ENCODE measurements around the gene CEMIP.
A peak's percentile ranks its signal among the peaks of the same experiment; 100 is the strongest.

CEMIP gene

DNA sequence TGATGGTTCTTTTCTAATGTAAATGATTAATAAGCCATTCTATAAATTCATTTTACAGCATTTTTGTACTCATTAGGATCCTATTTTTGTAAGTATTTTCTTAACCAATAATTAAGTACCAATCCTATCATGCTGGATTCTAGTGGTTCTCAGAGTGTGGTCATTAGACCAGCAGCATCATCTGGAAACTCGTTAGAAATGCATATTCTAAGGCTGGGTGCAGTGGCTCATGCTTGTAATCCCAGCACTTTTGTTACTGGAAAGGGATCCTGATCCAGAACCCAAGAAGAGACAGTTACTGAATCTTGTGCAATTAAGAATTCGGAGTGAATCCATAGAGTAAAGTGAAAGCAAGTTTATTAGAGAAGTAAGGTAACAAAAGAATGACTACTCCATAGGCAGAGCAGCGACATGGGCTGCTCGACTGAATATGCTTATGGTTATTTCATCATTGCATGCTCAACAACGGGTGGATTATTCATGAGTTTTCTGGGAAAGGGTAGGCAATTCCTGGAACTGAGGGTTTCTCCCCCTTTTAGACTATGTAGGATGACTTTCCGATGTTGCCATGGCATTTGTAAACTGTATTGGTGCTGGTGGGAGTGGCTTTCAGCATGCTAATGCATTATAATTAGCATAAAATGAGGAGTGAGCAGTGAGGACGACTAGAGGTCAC, 9.9 kb upstream of the CEMIP start:
- TF ChIP-seq HDGF (IDR thresholded peaks at IDR 0.05; ENCODE audit: borderline replicate concordance) = no peak
- no peak for TF ChIP-seq FOXK2 (IDR thresholded peaks at IDR 0.05)
- TF ChIP-seq ELF4 (IDR thresholded peaks at IDR 0.05) = no peak
- TF ChIP-seq FOXA1 (IDR thresholded peaks at IDR 0.05) = no peak
- no peak for TF ChIP-seq ZNF384 (IDR thresholded peaks at IDR 0.05)
- TF ChIP-seq, protein P1, sequence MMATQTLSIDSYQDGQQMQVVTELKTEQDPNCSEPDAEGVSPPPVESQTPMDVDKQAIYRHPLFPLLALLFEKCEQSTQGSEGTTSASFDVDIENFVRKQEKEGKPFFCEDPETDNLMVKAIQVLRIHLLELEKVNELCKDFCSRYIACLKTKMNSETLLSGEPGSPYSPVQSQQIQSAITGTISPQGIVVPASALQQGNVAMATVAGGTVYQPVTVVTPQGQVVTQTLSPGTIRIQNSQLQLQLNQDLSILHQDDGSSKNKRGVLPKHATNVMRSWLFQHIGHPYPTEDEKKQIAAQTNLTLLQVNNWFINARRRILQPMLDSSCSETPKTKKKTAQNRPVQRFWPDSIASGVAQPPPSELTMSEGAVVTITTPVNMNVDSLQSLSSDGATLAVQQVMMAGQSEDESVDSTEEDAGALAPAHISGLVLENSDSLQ (IDR thresholded peaks at IDR 0.05) = no peak
- TF ChIP-seq L3MBTL2 (conservative IDR thresholded peaks at IDR 0.05) = no peak
- no peak for TF ChIP-seq BHLHE40 (IDR thresholded peaks at IDR 0.05; ENCODE audit: borderline replicate concordance)
- TF ChIP-seq SUZ12 (IDR thresholded peaks at IDR 0.05) = no peak
- TF ChIP-seq ARNT (IDR thresholded peaks at IDR 0.05) = no peak
- TF ChIP-seq SP1 (IDR thresholded peaks at IDR 0.05) = no peak
- TF ChIP-seq LEF1 (IDR thresholded peaks at IDR 0.05; ENCODE audit: borderline replicate concordance) = no peak
- ChIA-PET POLR2A (no interaction called here), CTCF (no interaction called here)

DNA sequence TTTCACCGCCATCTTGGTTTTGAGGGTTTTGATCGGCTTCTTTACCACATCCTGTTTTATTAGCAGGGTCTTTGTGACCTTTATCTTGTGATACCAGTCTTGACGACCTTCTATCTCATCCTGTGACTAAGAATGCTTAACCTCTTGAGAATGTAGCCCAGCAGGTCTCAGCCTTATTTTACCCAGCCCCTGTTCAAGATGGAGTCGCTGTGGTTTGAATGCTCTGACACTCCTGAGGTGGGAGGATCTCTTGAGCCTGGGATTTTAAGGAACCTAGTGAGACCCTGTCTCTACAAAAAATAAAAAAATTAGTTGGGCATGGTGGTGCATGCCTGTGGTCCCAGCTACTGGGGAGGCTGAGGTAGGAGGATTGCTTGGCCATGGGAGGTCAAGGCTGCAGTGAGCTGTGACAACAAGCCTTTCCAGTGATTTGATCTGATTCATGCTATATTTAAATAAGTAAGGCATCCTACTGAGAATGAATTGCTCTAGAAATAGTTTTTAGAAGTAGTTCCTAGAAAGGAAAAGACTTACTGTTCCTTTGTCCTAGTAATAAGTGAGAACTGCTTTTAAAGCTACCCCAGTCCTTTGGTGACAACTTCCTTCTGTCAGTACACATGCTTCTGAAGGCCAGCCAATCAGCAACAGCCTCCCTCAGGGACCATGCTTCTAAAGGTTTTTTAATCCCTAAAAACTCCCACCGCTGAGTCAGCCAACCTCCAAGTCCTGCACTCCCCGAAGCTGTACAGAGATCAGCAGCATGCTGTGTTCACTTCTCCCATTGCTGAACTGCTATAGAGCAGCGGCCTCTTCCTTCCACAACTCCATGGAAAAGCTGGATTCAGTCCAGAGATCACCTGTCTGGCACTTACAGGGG, 9.1 kb upstream of the CEMIP start:
- TF ChIP-seq ZNF384 (IDR thresholded peaks at IDR 0.05) = no peak
- TF ChIP-seq NFRKB (IDR thresholded peaks at IDR 0.05) = no peak
- TF ChIP-seq ELF4 (IDR thresholded peaks at IDR 0.05) = no peak
- TF ChIP-seq FOXM1 (IDR thresholded peaks at IDR 0.05; ENCODE audit: borderline replicate concordance) = no peak
- TF ChIP-seq SUZ12 (IDR thresholded peaks at IDR 0.05) = no peak
- TF ChIP-seq ARNT (IDR thresholded peaks at IDR 0.05) = no peak
- TF ChIP-seq BHLHE40 (IDR thresholded peaks at IDR 0.05; ENCODE audit: borderline replicate concordance) = no peak
- POLR2A ChIA-PET = no interaction called here
- DNase-seq (ENCODE audit: extremely low spot score) = no peak
- CTCF ChIA-PET = interaction anchor here (0.9 to 1.2 kb wide), 2 partner anchors 9 to 110 kb away, joined by 3 to 4 read pairs; partner anchors contain the start of gene CEMIP

More for the DNA sequence above, 9.9 kb upstream of the CEMIP start:
- no peak for DNase-seq (ENCODE audit: extremely low spot score)

- CTCF ChIA-PET = interaction anchor here (1.2 to 1.3 kb wide), 3 partner anchors 113 to 493 kb away, joined by 5 to 8 read pairs (median 5); no protein-coding TSS in a partner anchor
- POLR2A ChIA-PET = no interaction called here
- DNase-seq (ENCODE audit: extremely low spot score) = no peak
- peak; percentile 74; the same call in 1 of the 2 replicates for TF ChIP-seq CTBP1 (IDR thresholded peaks at IDR 0.05; ENCODE audit: borderline replicate concordance)
- TF ChIP-seq FOXK2 (IDR thresholded peaks at IDR 0.05) = no peak
Observed at GRCh38 chr15:80773122-80773551, 6.0 kb upstream of the CEMIP start.

DNA sequence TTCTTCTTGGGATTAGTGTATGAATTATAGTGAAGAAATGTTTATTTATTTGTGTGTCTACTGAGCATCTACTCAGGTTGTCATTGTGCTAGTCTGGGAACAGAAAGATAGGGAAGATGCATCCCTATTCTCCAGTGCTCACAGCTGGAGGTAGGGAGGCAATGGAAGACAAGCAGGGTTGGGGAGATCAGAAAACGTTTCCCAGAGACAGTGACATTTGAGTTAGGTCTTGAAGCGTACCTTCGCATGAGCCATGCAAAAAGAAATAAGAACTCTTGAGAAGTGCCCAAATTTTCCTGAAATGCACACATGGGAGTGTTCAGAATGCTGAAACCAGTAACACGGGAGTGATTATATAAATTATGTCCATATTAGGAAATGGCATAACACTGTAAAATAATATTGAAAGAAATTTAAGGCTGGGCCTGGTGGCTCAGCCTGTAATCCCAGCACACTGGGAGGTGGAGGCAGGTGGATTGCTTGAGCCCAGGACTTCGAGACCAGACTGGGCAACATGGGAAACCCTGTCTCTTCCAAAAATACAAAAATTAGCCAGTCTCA, 5.3 kb upstream of the CEMIP start:
- TF ChIP-seq, protein P1 (IDR thresholded peaks at IDR 0.05) = peak; percentile 59
- TF ChIP-seq FOXK2 (IDR thresholded peaks at IDR 0.05) = no peak
- TF ChIP-seq CTBP1 (IDR thresholded peaks at IDR 0.05; ENCODE audit: borderline replicate concordance) = no peak
- ChIA-PET POLR2A (no interaction called here), CTCF (interaction anchor here (0.7 to 4.5 kb wide), 5 partner anchors 113 to 492 kb away, joined by 4 to 56 read pairs (median 5); no protein-coding TSS in a partner anchor)
- DNase-seq (ENCODE audit: extremely low spot score) = no peak

GRCh38 chr15:80774486-80774885, 4.7 kb upstream of the CEMIP start:
- DNase-seq (ENCODE audit: extremely low spot score) = no peak
- CTCF ChIA-PET = interaction anchor here (0.7 to 4.5 kb wide), 2 partner anchors 114 to 492 kb away, joined by 4 to 56 read pairs; no protein-coding TSS in a partner anchor

More at GRCh38 chr15:80774486-80774885, 4.7 kb upstream of the CEMIP start:
- TF ChIP-seq CTBP1 (IDR thresholded peaks at IDR 0.05; ENCODE audit: borderline replicate concordance) (no peak), BHLHE40 (IDR thresholded peaks at IDR 0.05; ENCODE audit: borderline replicate concordance) (no peak), LEF1 (IDR thresholded peaks at IDR 0.05; ENCODE audit: borderline replicate concordance) (no peak), HDGF (IDR thresholded peaks at IDR 0.05; ENCODE audit: borderline replicate concordance) (no peak), TARDBP (IDR thresholded peaks at IDR 0.05) (no peak), NFRKB (IDR thresholded peaks at IDR 0.05) (no peak), SP1 (IDR thresholded peaks at IDR 0.05) (no peak), L3MBTL2 (conservative IDR thresholded peaks at IDR 0.05) (no peak), ELF4 (IDR thresholded peaks at IDR 0.05) (no peak), FOXK2 (IDR thresholded peaks at IDR 0.05) (no peak), ZNF384 (IDR thresholded peaks at IDR 0.05) (no peak), FOXM1 (IDR thresholded peaks at IDR 0.05; ENCODE audit: borderline replicate concordance) (no peak), SUZ12 (IDR thresholded peaks at IDR 0.05) (no peak), FOXA1 (IDR thresholded peaks at IDR 0.05) (no peak), ARNT (IDR thresholded peaks at IDR 0.05) (no peak)
- TF ChIP-seq, protein P1 (IDR thresholded peaks at IDR 0.05) = no peak
- POLR2A ChIA-PET = no interaction called here
